ENCODE results near the gene USP2. TPM values are rescaled to one million over a fixed set of nuclear protein-coding genes. Genes with fewer than 3 reads are reported as not detected.
A peak's percentile ranks its signal among the peaks of the same experiment; 100 is the strongest.

USP2 gene
- total RNA-seq, 1 experiment from 2014 or later: 15.4 TPM

- Histone ChIP-seq H3K9ac (ENCODE audit: low read length) (no peak overlapping the region), H3K4me3 (ENCODE audit: low read length) (no peak overlapping the region), H3K4me2 (ENCODE audit: low read depth, low read length, poor library complexity, severe bottlenecking) (no peak overlapping the region), H3K9me3 (ENCODE audit: low read length) (no peaks in the 10 kb centered on the region), H3K36me3 (ENCODE audit: insufficient read depth, low read length) (no peaks in the 10 kb centered on the region), H3K79me2 (ENCODE audit: low read length) (peaks cover 10% of the 10 kb centered on the region; the same call in 1 of the 2 replicates), H4K20me1 (ENCODE audit: insufficient read depth, low read depth, low read length) (no peaks in the 10 kb centered on the region), H3K27me3 (ENCODE audit: low read length) (no peaks in the 10 kb centered on the region), H3K9me2 (replicated peaks; ENCODE audit: insufficient read depth, low read length) (no peaks in the 10 kb centered on the region), H2AFZ (ENCODE audit: low read length) (no peak overlapping the region), H3K27ac (ENCODE audit: low read length) (no peak overlapping the region), H3K4me1 (ENCODE audit: low read length) (peaks cover 21% of the 10 kb centered on the region)
- no peak for DNase-seq
These were observed 43.7 kb downstream of the USP2 start for GRCh38 chr11:119337581-119338317.

GRCh38 chr11:119336744-119337469, 44.6 kb downstream of the USP2 start:
- Histone ChIP-seq H4K20me1 (ENCODE audit: insufficient read depth, low read depth, low read length) (no peaks in the 10 kb centered on the region), H3K9ac (ENCODE audit: low read length) (no peak overlapping the region), H3K4me3 (ENCODE audit: low read length) (no peak overlapping the region), H3K9me2 (replicated peaks; ENCODE audit: insufficient read depth, low read length) (no peaks in the 10 kb centered on the region), H3K27ac (ENCODE audit: low read length) (no peak overlapping the region), H3K4me2 (ENCODE audit: low read depth, low read length, poor library complexity, severe bottlenecking) (no peak overlapping the region), H3K4me1 (ENCODE audit: low read length) (peaks cover 21% of the 10 kb centered on the region), H2AFZ (ENCODE audit: low read length) (no peak overlapping the region), H3K36me3 (ENCODE audit: insufficient read depth, low read length) (no peaks in the 10 kb centered on the region), H3K27me3 (ENCODE audit: low read length) (no peaks in the 10 kb centered on the region), H3K9me3 (ENCODE audit: low read length) (no peaks in the 10 kb centered on the region), H3K79me2 (ENCODE audit: low read length) (peaks cover 10% of the 10 kb centered on the region; the same call in 1 of the 2 replicates)
- no peak for DNase-seq

- H3K4me1 ChIP-seq (ENCODE audit: low read length): peaks cover 21% of the 10 kb centered on the region
- no peaks in the 10 kb centered on the region for H3K27me3 ChIP-seq (ENCODE audit: low read length)
- H3K4me2 ChIP-seq (ENCODE audit: low read depth, low read length, poor library complexity, severe bottlenecking): peak overlapping the region; percentile 77
- H3K9me3 ChIP-seq (ENCODE audit: low read length): no peaks in the 10 kb centered on the region
- no peaks in the 10 kb centered on the region for H3K36me3 ChIP-seq (ENCODE audit: insufficient read depth, low read length)
- peaks cover 10% of the 10 kb centered on the region; the same call in 1 of the 2 replicates for H3K79me2 ChIP-seq (ENCODE audit: low read length)
- H3K9me2 ChIP-seq (replicated peaks; ENCODE audit: insufficient read depth, low read length): no peaks in the 10 kb centered on the region
- H3K9ac ChIP-seq (ENCODE audit: low read length): peak overlapping the region; percentile 86
- no peak overlapping the region for H2AFZ ChIP-seq (ENCODE audit: low read length)
- DNase-seq: no peak
- no peak overlapping the region for H3K27ac ChIP-seq (ENCODE audit: low read length)
- no peaks in the 10 kb centered on the region for H4K20me1 ChIP-seq (ENCODE audit: insufficient read depth, low read depth, low read length)
- H3K4me3 ChIP-seq (ENCODE audit: low read length): peak overlapping the region; percentile 91; the same call in 1 of the 2 replicates
These were observed 45.6 kb downstream of the USP2 start for GRCh38 chr11:119335655-119336543.

- Histone ChIP-seq H4K20me1 (ENCODE audit: insufficient read depth, low read depth, low read length) (no peaks in the 10 kb centered on the region), H3K36me3 (ENCODE audit: insufficient read depth, low read length) (no peaks in the 10 kb centered on the region), H3K9ac (ENCODE audit: low read length) (peak overlapping the region; percentile 86), H3K4me3 (ENCODE audit: low read length) (peak overlapping the region; percentile 91), H3K4me1 (ENCODE audit: low read length) (peaks cover 21% of the 10 kb centered on the region), H2AFZ (ENCODE audit: low read length) (no peak overlapping the region), H3K9me2 (replicated peaks; ENCODE audit: insufficient read depth, low read length) (no peaks in the 10 kb centered on the region), H3K9me3 (ENCODE audit: low read length) (no peaks in the 10 kb centered on the region), H3K27me3 (ENCODE audit: low read length) (no peaks in the 10 kb centered on the region), H3K27ac (ENCODE audit: low read length) (no peak overlapping the region), H3K4me2 (ENCODE audit: low read depth, low read length, poor library complexity, severe bottlenecking) (peak overlapping the region; percentile 77), H3K79me2 (ENCODE audit: low read length) (peaks cover 10% of the 10 kb centered on the region; the same call in 1 of the 2 replicates)
- no peak for DNase-seq
These were observed 46.3 kb downstream of the USP2 start for GRCh38 chr11:119335091-119335654.

- Histone ChIP-seq H3K9me2 (replicated peaks; ENCODE audit: insufficient read depth, low read length) (no peaks in the 10 kb centered on the region), H3K36me3 (ENCODE audit: insufficient read depth, low read length) (no peaks in the 10 kb centered on the region), H3K4me1 (ENCODE audit: low read length) (peaks cover 21% of the 10 kb centered on the region), H3K4me3 (ENCODE audit: low read length) (peak within 1 kb of the TSS; percentile 91), H3K27ac (ENCODE audit: low read length) (0 out of 2 replicates have a peak within 1 kb of the TSS, but pooled peaks have one; percentile 22), H3K79me2 (ENCODE audit: low read length) (peaks cover 10% of the 10 kb centered on the region; the same call in 1 of the 2 replicates), H4K20me1 (ENCODE audit: insufficient read depth, low read depth, low read length) (no peaks in the 10 kb centered on the region), H3K9ac (ENCODE audit: low read length) (peak within 1 kb of the TSS; percentile 86), H3K4me2 (ENCODE audit: low read depth, low read length, poor library complexity, severe bottlenecking) (peak within 1 kb of the TSS; percentile 77), H2AFZ (ENCODE audit: low read length) (peak within 1 kb of the TSS; percentile 93), H3K27me3 (ENCODE audit: low read length) (no peaks in the 10 kb centered on the region), H3K9me3 (ENCODE audit: low read length) (no peaks in the 10 kb centered on the region)
- peak; percentile 95 for DNase-seq
These were observed 47.1 kb downstream of the USP2 start, which contains the start of gene RNF26 for GRCh38 chr11:119334174-119334930. Gene RNF26, plus strand, starts transcription at chr11:119334527. Its CDS starts 596 bp downstream, at chr11:119335123.

- H3K79me2 ChIP-seq (ENCODE audit: low read length): peaks cover 10% of the 10 kb centered on the region; the same call in 1 of the 2 replicates
- H4K20me1 ChIP-seq (ENCODE audit: insufficient read depth, low read depth, low read length): no peaks in the 10 kb centered on the region
- H3K27me3 ChIP-seq (ENCODE audit: low read length): no peaks in the 10 kb centered on the region
- no peak overlapping the region for H3K9ac ChIP-seq (ENCODE audit: low read length)
- no peak for DNase-seq
- no peak overlapping the region for H3K4me3 ChIP-seq (ENCODE audit: low read length)
- no peaks in the 10 kb centered on the region for H3K9me3 ChIP-seq (ENCODE audit: low read length)
- H3K36me3 ChIP-seq (ENCODE audit: insufficient read depth, low read length): no peaks in the 10 kb centered on the region
- H3K9me2 ChIP-seq (replicated peaks; ENCODE audit: insufficient read depth, low read length): no peaks in the 10 kb centered on the region
- H3K4me1 ChIP-seq (ENCODE audit: low read length): peaks cover 12% of the 10 kb centered on the region
- H3K4me2 ChIP-seq (ENCODE audit: low read depth, low read length, poor library complexity, severe bottlenecking): no peak overlapping the region
- H3K27ac ChIP-seq (ENCODE audit: low read length): no peak overlapping the region
- H2AFZ ChIP-seq (ENCODE audit: low read length): no peak overlapping the region
These were observed 49.3 kb downstream of the USP2 start for GRCh38 chr11:119332111-119332765.

GRCh38 chr11:119330237-119330636, 51.3 kb downstream of the USP2 start:
- Histone ChIP-seq H3K9me2 (replicated peaks; ENCODE audit: insufficient read depth, low read length) (no peaks in the 10 kb centered on the region), H3K4me1 (ENCODE audit: low read length) (peaks cover 7% of the 10 kb centered on the region), H2AFZ (ENCODE audit: low read length) (no peak overlapping the region), H3K4me2 (ENCODE audit: low read depth, low read length, poor library complexity, severe bottlenecking) (no peak overlapping the region), H3K79me2 (ENCODE audit: low read length) (peaks cover 7% of the 10 kb centered on the region; the same call in 1 of the 2 replicates), H3K4me3 (ENCODE audit: low read length) (no peak overlapping the region), H3K9ac (ENCODE audit: low read length) (no peak overlapping the region), H3K27ac (ENCODE audit: low read length) (no peak overlapping the region), H4K20me1 (ENCODE audit: insufficient read depth, low read depth, low read length) (no peaks in the 10 kb centered on the region), H3K9me3 (ENCODE audit: low read length) (no peaks in the 10 kb centered on the region), H3K27me3 (ENCODE audit: low read length) (no peaks in the 10 kb centered on the region), H3K36me3 (ENCODE audit: insufficient read depth, low read length) (no peaks in the 10 kb centered on the region)
- no peak for DNase-seq

Measured in Karpas-422 (cell line).